Measurements from ENCODE around the gene CUX1. TPM values are rescaled to one million over a fixed set of nuclear protein-coding genes. Genes with fewer than 3 reads are reported as not detected.

The CUX1 gene
- total RNA-seq, 2 experiments from 2014 or later = 35.6 to 38.0 TPM

- Mint-ChIP-seq H3K4me1 (ENCODE audit: low read depth) (no peaks in the 10 kb centered on the region), H3K9me3 (no peaks in the 10 kb centered on the region), H3K4me3 (no peak overlapping the region), H3K27me3 (peaks cover 3% of the 10 kb centered on the region), H3K27ac (no peak overlapping the region), H3K36me3 (ENCODE audit: low read depth) (no peaks in the 10 kb centered on the region)
- DNase-seq (no peak), ATAC-seq (ENCODE audit: poor library complexity) (no peak)
- H3K4me1 ChIP-seq (ENCODE audit: insufficient read depth, low read length) = no peaks in the 10 kb centered on the region
- H3K36me3 ChIP-seq (ENCODE audit: insufficient read depth, low read length) = no peaks in the 10 kb centered on the region
- peaks cover 0 to 2% of the 10 kb centered on the region in 2 experiments for H3K27me3 ChIP-seq (ENCODE audit: control insufficient read depth in 1 of 2, insufficient read depth in 2 of 2, low read length in 2 of 2)
- ChIA-PET CTCF (no interaction called here), POLR2A (no interaction called here)
- no peak overlapping the region for H3K4me3 ChIP-seq (ENCODE audit: low read length)
- no peaks in the 10 kb centered on the region for H3K9me3 ChIP-seq (ENCODE audit: control insufficient read depth in 1 of 2, insufficient read depth in 1 of 2, low read length in 2 of 2)
- TF ChIP-seq CTCF (IDR thresholded peaks at IDR 0.05) = no peak
- H3K27ac ChIP-seq (ENCODE audit: low read depth in 1 of 2, low read length in 2 of 2) = no peak overlapping the region
- intact Hi-C loops (cut with DNase I, micrococcal nuclease) = no loop called here
Measured at GRCh38 chr7:101779267-101779666, 38.2 kb upstream of the CUX1 start.

- intact Hi-C loops (cut with DNase I, micrococcal nuclease) = no loop called here
- no peak overlapping the region for H3K27ac ChIP-seq (ENCODE audit: low read depth in 1 of 2, low read length in 2 of 2)
- no peaks in the 10 kb centered on the region for H3K36me3 ChIP-seq (ENCODE audit: insufficient read depth, low read length)
- ChIA-PET CTCF (no interaction called here), POLR2A (no interaction called here)
- H3K36me3 Mint-ChIP-seq (ENCODE audit: low read depth) = no peaks in the 10 kb centered on the region
- peaks cover 0 to 2% of the 10 kb centered on the region in 2 experiments for H3K27me3 ChIP-seq (ENCODE audit: control insufficient read depth in 1 of 2, insufficient read depth in 2 of 2, low read length in 2 of 2)
- TF ChIP-seq CTCF (IDR thresholded peaks at IDR 0.05) = no peak
- H3K4me1 Mint-ChIP-seq (ENCODE audit: low read depth) = no peaks in the 10 kb centered on the region
- H3K9me3 ChIP-seq (ENCODE audit: control insufficient read depth in 1 of 2, insufficient read depth in 1 of 2, low read length in 2 of 2) = no peaks in the 10 kb centered on the region
- H3K27ac Mint-ChIP-seq = no peak overlapping the region
- H3K4me1 ChIP-seq (ENCODE audit: insufficient read depth, low read length) = no peaks in the 10 kb centered on the region
- DNase-seq = no peak
- no peaks in the 10 kb centered on the region for H3K9me3 Mint-ChIP-seq
- H3K4me3 Mint-ChIP-seq = no peak overlapping the region
- H3K27me3 Mint-ChIP-seq = peaks cover 8% of the 10 kb centered on the region
- no peak for ATAC-seq (ENCODE audit: poor library complexity)
- H3K4me3 ChIP-seq (ENCODE audit: low read length) = no peak overlapping the region
Measured at GRCh38 chr7:101780281-101780680, 37.1 kb upstream of the CUX1 start.

- Mint-ChIP-seq H3K4me3 (no peak overlapping the region), H3K27me3 (peaks cover 5% of the 10 kb centered on the region), H3K27ac (no peak overlapping the region), H3K36me3 (ENCODE audit: low read depth) (no peaks in the 10 kb centered on the region), H3K9me3 (no peaks in the 10 kb centered on the region), H3K4me1 (ENCODE audit: low read depth) (no peaks in the 10 kb centered on the region)
- Histone ChIP-seq H3K36me3 (ENCODE audit: insufficient read depth, low read length) (no peaks in the 10 kb centered on the region), H3K27me3 (ENCODE audit: control insufficient read depth in 1 of 2, insufficient read depth in 2 of 2, low read length in 2 of 2) (peaks cover 0 to 2% of the 10 kb centered on the region in 2 experiments), H3K4me3 (ENCODE audit: low read length) (no peak overlapping the region), H3K27ac (ENCODE audit: low read depth in 1 of 2, low read length in 2 of 2) (no peak overlapping the region), H3K9me3 (ENCODE audit: control insufficient read depth in 1 of 2, insufficient read depth in 1 of 2, low read length in 2 of 2) (no peaks in the 10 kb centered on the region), H3K4me1 (ENCODE audit: insufficient read depth, low read length) (no peaks in the 10 kb centered on the region)
- DNase-seq (no peak), ATAC-seq (ENCODE audit: poor library complexity) (no peak)
- ChIA-PET POLR2A (no interaction called here), CTCF (no interaction called here)
- intact Hi-C loops (cut with DNase I, micrococcal nuclease) = no loop called here
- TF ChIP-seq CTCF (IDR thresholded peaks at IDR 0.05) = no peak
Measured at GRCh38 chr7:101781439-101781838, 36.0 kb upstream of the CUX1 start.
